T-helper 2 cell treated with Interferon-gamma antibody and Interleukin-4, amounts not matched to agents 5 μg/mL and 100 μg/mL, for 36 hours (primary cell): ENCODE data around the gene ADARB1.

Source experiments
- DNase-seq: peaks from one replicate; pipeline ENCODE4 v3.0.0; 2021; ENCODE audit warnings: low spot score
- H3K27ac Mint-ChIP-seq: one replicate; pipeline ENCODE4 v1.8.0; 2021; ENCODE audit warnings: mild to moderate bottlenecking, mixed read lengths
- H3K27me3 Mint-ChIP-seq: one replicate; pipeline ENCODE4 v1.8.0; 2021; ENCODE audit warnings: low read depth, mixed read lengths
- H3K36me3 Mint-ChIP-seq: one replicate; pipeline ENCODE4 v1.8.0; 2021; ENCODE audit warnings: low read depth, mixed read lengths
- H3K4me1 Mint-ChIP-seq: one replicate; pipeline ENCODE4 v1.8.0; 2021; ENCODE audit warnings: low read depth, mixed read lengths
- H3K4me3 Mint-ChIP-seq: one replicate; pipeline ENCODE4 v1.8.0; 2022; ENCODE audit warnings: mild to moderate bottlenecking, moderate library complexity, mixed read lengths
- H3K9me3 Mint-ChIP-seq: one replicate; pipeline ENCODE4 v1.8.0; 2021; ENCODE audit warnings: mixed read lengths

ADARB1 gene

GRCh38 chr21:45253180-45253579, 178.8 kb downstream of the ADARB1 start:
- Mint-ChIP-seq H3K9me3 (no peaks in the 10 kb centered on the region), H3K4me1 (peaks cover 11% of the 10 kb centered on the region)
- no peak for DNase-seq

GRCh38 chr21:45253633-45254459, 179.5 kb downstream of the ADARB1 start:
- no peak overlapping the region for H3K4me3 Mint-ChIP-seq
- H3K4me1 Mint-ChIP-seq = peaks cover 11% of the 10 kb centered on the region
- no peaks in the 10 kb centered on the region for H3K36me3 Mint-ChIP-seq
- no peak overlapping the region for H3K27ac Mint-ChIP-seq
- DNase-seq = no peak
- no peaks in the 10 kb centered on the region for H3K9me3 Mint-ChIP-seq
- peaks cover 17% of the 10 kb centered on the region for H3K27me3 Mint-ChIP-seq

More at GRCh38 chr21:45253180-45253579, 178.8 kb downstream of the ADARB1 start:
- H3K27ac Mint-ChIP-seq = no peak overlapping the region
- peaks cover 14% of the 10 kb centered on the region for H3K27me3 Mint-ChIP-seq
- no peak overlapping the region for H3K4me3 Mint-ChIP-seq
- H3K36me3 Mint-ChIP-seq = no peaks in the 10 kb centered on the region

- Mint-ChIP-seq H3K4me3 (no peak overlapping the region), H3K27ac (no peak overlapping the region), H3K36me3 (no peaks in the 10 kb centered on the region), H3K9me3 (no peaks in the 10 kb centered on the region), H3K27me3 (peaks cover 15% of the 10 kb centered on the region), H3K4me1 (peaks cover 11% of the 10 kb centered on the region)
- DNase-seq = no peak
Observed at GRCh38 chr21:45254460-45254930, 180.1 kb downstream of the ADARB1 start.

GRCh38 chr21:45255381-45256020, 181.1 kb downstream of the ADARB1 start:
- Mint-ChIP-seq H3K27ac (no peak overlapping the region), H3K4me3 (no peak overlapping the region)

GRCh38 chr21:45256021-45256911, 181.9 kb downstream of the ADARB1 start:
- Mint-ChIP-seq H3K9me3 (no peaks in the 10 kb centered on the region), H3K4me3 (no peak overlapping the region), H3K27ac (peak overlapping the region; percentile 55), H3K4me1 (peaks cover 11% of the 10 kb centered on the region), H3K27me3 (peaks cover 9% of the 10 kb centered on the region), H3K36me3 (no peaks in the 10 kb centered on the region)
- DNase-seq = no peak

More at GRCh38 chr21:45255381-45256020, 181.1 kb downstream of the ADARB1 start:
- no peak for DNase-seq
- Mint-ChIP-seq H3K36me3 (no peaks in the 10 kb centered on the region), H3K27me3 (peaks cover 12% of the 10 kb centered on the region), H3K9me3 (no peaks in the 10 kb centered on the region), H3K4me1 (peaks cover 11% of the 10 kb centered on the region)

- peaks cover 11% of the 10 kb centered on the region for H3K4me1 Mint-ChIP-seq
- no peaks in the 10 kb centered on the region for H3K36me3 Mint-ChIP-seq
- H3K27me3 Mint-ChIP-seq = peaks cover 9% of the 10 kb centered on the region
- peak overlapping the region; percentile 32 for H3K4me3 Mint-ChIP-seq
- no peak for DNase-seq
- H3K9me3 Mint-ChIP-seq = no peaks in the 10 kb centered on the region
- peak overlapping the region; percentile 55 for H3K27ac Mint-ChIP-seq
Observed at GRCh38 chr21:45256912-45257672, 182.7 kb downstream of the ADARB1 start.

- no peak overlapping the region for H3K4me3 Mint-ChIP-seq
- DNase-seq = no peak
- H3K27me3 Mint-ChIP-seq = peaks cover 9% of the 10 kb centered on the region
- H3K4me1 Mint-ChIP-seq = peaks cover 11% of the 10 kb centered on the region
- H3K36me3 Mint-ChIP-seq = no peaks in the 10 kb centered on the region
- H3K9me3 Mint-ChIP-seq = no peaks in the 10 kb centered on the region
- no peak overlapping the region for H3K27ac Mint-ChIP-seq
Observed at GRCh38 chr21:45257673-45258341, 183.4 kb downstream of the ADARB1 start.

GRCh38 chr21:45258466-45258865, 184.1 kb downstream of the ADARB1 start:
- Mint-ChIP-seq H3K36me3 (peaks cover 4% of the 10 kb centered on the region), H3K4me3 (no peak overlapping the region), H3K4me1 (peaks cover 11% of the 10 kb centered on the region), H3K27me3 (peaks cover 9% of the 10 kb centered on the region), H3K27ac (no peak overlapping the region), H3K9me3 (no peaks in the 10 kb centered on the region)
- no peak for DNase-seq

GRCh38 chr21:45259206-45259840, 184.9 kb downstream of the ADARB1 start:
- Mint-ChIP-seq H3K36me3 (peaks cover 6% of the 10 kb centered on the region), H3K27ac (no peak overlapping the region), H3K4me1 (peaks cover 11% of the 10 kb centered on the region), H3K4me3 (no peak overlapping the region), H3K27me3 (peaks cover 9% of the 10 kb centered on the region), H3K9me3 (no peaks in the 10 kb centered on the region)
- no peak for DNase-seq

- Mint-ChIP-seq H3K27me3 (peaks cover 6% of the 10 kb centered on the region), H3K9me3 (no peaks in the 10 kb centered on the region), H3K27ac (no peak overlapping the region), H3K4me1 (peaks cover 6% of the 10 kb centered on the region), H3K36me3 (peaks cover 6% of the 10 kb centered on the region), H3K4me3 (no peak overlapping the region)
- DNase-seq = no peak
Observed at GRCh38 chr21:45260191-45260825, 185.9 kb downstream of the ADARB1 start.

GRCh38 chr21:45261093-45261492, 186.7 kb downstream of the ADARB1 start:
- DNase-seq = no peak
- Mint-ChIP-seq H3K9me3 (no peaks in the 10 kb centered on the region), H3K36me3 (peaks cover 10% of the 10 kb centered on the region), H3K4me1 (peaks cover 10% of the 10 kb centered on the region), H3K4me3 (no peak overlapping the region), H3K27ac (no peak overlapping the region), H3K27me3 (peaks cover 6% of the 10 kb centered on the region)

- Mint-ChIP-seq H3K27me3 (peaks cover 6% of the 10 kb centered on the region), H3K36me3 (peaks cover 16% of the 10 kb centered on the region), H3K9me3 (no peaks in the 10 kb centered on the region), H3K4me3 (no peak overlapping the region), H3K4me1 (peaks cover 13% of the 10 kb centered on the region), H3K27ac (no peak overlapping the region)
- DNase-seq = no peak
Observed at GRCh38 chr21:45262041-45262581, 187.7 kb downstream of the ADARB1 start.
